Measurements from ENCODE around the gene REXO4.
"Not testable (repeated sequence)": the region's sequence is repeated elsewhere in the genome, so short reads cannot be mapped to it uniquely, and the experiment has no call there.

Gene REXO4

GRCh38 chr9:133420392-133420827 lies 2.6 kb upstream of the REXO4 start:
- DNase-seq (ENCODE audit: low read depth) = no peak

GRCh38 chr9:133419005-133419404 lies 1.2 kb upstream of the REXO4 start:
- DNase-seq (ENCODE audit: low read depth) = no peak

- DNase-seq (ENCODE audit: low read depth) = no peak
These were observed 2.6 kb downstream of the REXO4 start for GRCh38 chr9:133415170-133415569.

GRCh38 chr9:133408042-133408441 lies 9.8 kb downstream of the REXO4 start:
- no peak for DNase-seq (ENCODE audit: low read depth)

- DNase-seq (ENCODE audit: low read depth) = peak; percentile 67
These were observed 11.1 kb downstream of the REXO4 start for GRCh38 chr9:133406480-133407307.

- DNase-seq (ENCODE audit: low read depth) = no peak
These were observed 12.0 kb downstream of the REXO4 start for GRCh38 chr9:133405508-133406438.

GRCh38 chr9:133404454-133405002 lies 13.3 kb downstream of the REXO4 start:
- DNase-seq (ENCODE audit: low read depth) = no peak

- DNase-seq (ENCODE audit: low read depth) = peak; percentile 55
These were observed 13.9 kb downstream of the REXO4 start for GRCh38 chr9:133403766-133404453.

- no peak for DNase-seq (ENCODE audit: low read depth)
These were observed 15.1 kb downstream of the REXO4 start for GRCh38 chr9:133402689-133403088.

GRCh38 chr9:133401588-133401987 lies 16.2 kb downstream of the REXO4 start:
- DNase-seq (ENCODE audit: low read depth) = no peak

GRCh38 chr9:133400292-133400691 lies 17.5 kb downstream of the REXO4 start:
- DNase-seq (ENCODE audit: low read depth) = no peak

GRCh38 chr9:133397895-133398294 lies 19.9 kb downstream of the REXO4 start:
- DNase-seq (ENCODE audit: low read depth) = no peak

- no peak for DNase-seq (ENCODE audit: low read depth)
These were observed 20.4 kb downstream of the REXO4 start for GRCh38 chr9:133397370-133397769.

- DNase-seq (ENCODE audit: low read depth) = no peak
These were observed 20.9 kb downstream of the REXO4 start for GRCh38 chr9:133396952-133397351.

- DNase-seq (ENCODE audit: low read depth) = no peak
These were observed 23.0 kb downstream of the REXO4 start for GRCh38 chr9:133394687-133395271.

- no peak for DNase-seq (ENCODE audit: low read depth)
These were observed 24.4 kb downstream of the REXO4 start for GRCh38 chr9:133393399-133393798.

- not testable (repeated sequence) for DNase-seq (ENCODE audit: low read depth)
These were observed 25.5 kb downstream of the REXO4 start for GRCh38 chr9:133392308-133392707.

GRCh38 chr9:133391449-133391848 lies 26.4 kb downstream of the REXO4 start:
- not testable (repeated sequence) for DNase-seq (ENCODE audit: low read depth)

GRCh38 chr9:133390713-133391112 lies 27.1 kb downstream of the REXO4 start:
- DNase-seq (ENCODE audit: low read depth) = no peak

- no peak for DNase-seq (ENCODE audit: low read depth)
These were observed 28.2 kb downstream of the REXO4 start for GRCh38 chr9:133389562-133389961.

- DNase-seq (ENCODE audit: low read depth) = no peak
These were observed 28.7 kb downstream of the REXO4 start for GRCh38 chr9:133389025-133389557.

Data from activated T-cell treated with anti-CD3 and anti-CD28 coated beads for 1 hour (primary cell).